AG04450 (cell line): ENCODE results near the gene MYO1F. TPM values are rescaled to one million over a fixed set of nuclear protein-coding genes. Genes with fewer than 3 reads are reported as not detected.

ENCODE experiments used
- CTCF ChIA-PET: fragments of 300-600, 350-600 bp; formaldehyde crosslinking; extraction: SDS; loops from one replicate; lab custom pipeline; 2022; ENCODE audit warnings: antibody characterized with exemption, inconsistent platforms; lab: Charles Lee
- POLR2A ChIA-PET: fragments of 350-600 bp; formaldehyde crosslinking; extraction: SDS; loops from one replicate; lab custom pipeline; 2021; ENCODE audit warnings: antibody characterized with exemption, inconsistent platforms; lab: Yijun Ruan, JAX
- DNase-seq: peaks from one replicate; pipeline ENCODE4 v3.0.0-alpha.2; 2011; ENCODE audit warnings: low read depth, low spot score
- H3K27ac ChIP-seq: one replicate; pipeline ENCODE4 v1.5.1; 2012; ENCODE audit warnings: low read depth, low read length, control low read depth
- H3K27me3 ChIP-seq: one replicate; pipeline ENCODE4 v1.6.0; 2012; ENCODE audit warnings: low read length; ENCODE audit not compliant: control insufficient read depth, insufficient read depth
- H3K4me3 ChIP-seq: 2 replicates; pipeline ENCODE4 v1.5.1; 2011; ENCODE audit warnings: mild to moderate bottlenecking, low read depth, low read length, control low read depth
- H3K9me3 ChIP-seq: 2 replicates; pipeline ENCODE4 v1.5.1; 2012; ENCODE audit warnings: low read length; ENCODE audit not compliant: control insufficient read depth, insufficient read depth
- polyA plus RNA-seq: library from polyadenylated mRNA; depleted of rRNA; stranded (reverse); fragments of >200 nt; gene quantifications from 2 replicates; pipeline ENCODE4 v1.2.3, GENCODE V29; 2011
- TF ChIP-seq, protein P1 (sequence below): IDR thresholded peaks from 2 replicates; pipeline ENCODE4 v1.5.1; 2011; ENCODE audit warnings: low read depth, low read length, control low read depth, inconsistent platforms

Gene MYO1F
- polyA plus RNA-seq, 1 experiment: 0.10 TPM

DNA sequence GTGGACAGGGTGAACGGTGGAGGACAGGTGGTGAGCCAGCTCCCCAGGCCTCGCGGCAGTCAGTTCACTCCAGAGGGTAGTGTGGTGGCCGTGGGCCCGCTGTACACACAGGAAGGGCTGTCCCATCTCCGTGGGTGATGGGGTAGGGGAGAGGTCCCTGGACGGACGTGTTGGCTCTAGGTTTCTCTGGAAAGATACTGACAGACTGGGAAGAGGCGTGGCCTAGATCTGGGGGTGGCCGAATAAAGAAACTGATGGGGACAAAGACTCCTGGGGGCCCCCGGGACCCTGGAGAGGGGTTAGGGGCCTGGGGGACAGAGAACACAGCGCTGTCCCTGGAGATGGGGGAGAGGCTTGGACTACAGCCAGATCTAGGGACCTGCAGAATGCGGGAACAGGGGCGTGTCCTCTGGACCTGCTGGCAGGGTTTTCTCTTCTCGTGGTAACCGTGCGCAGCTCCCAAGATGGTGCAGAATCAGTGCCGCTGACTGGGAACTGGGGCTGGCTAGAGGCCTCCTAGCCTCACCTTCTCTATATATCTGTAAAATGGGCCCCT is 70.8 kb downstream of the MYO1F start:
- POLR2A ChIA-PET: interaction anchor here (0.5 to 1.5 kb wide), 3 partner anchors 8 to 11 kb away, joined by 3 to 5 read pairs (median 5); partner anchors contain the start of gene ZNF414
- Histone ChIP-seq H3K4me3 (peak overlapping the region; percentile 61), H3K27ac (no peak overlapping the region), H3K9me3 (no peaks in the 10 kb centered on the region; the same call in 1 of the 2 replicates), H3K27me3 (no peaks in the 10 kb centered on the region)
- no peak for DNase-seq
- CTCF ChIA-PET: interaction anchor here (0.6 to 3.1 kb wide), 8 partner anchors 11 to 152 kb away, joined by 3 to 22 read pairs (median 6); partner anchors contain the start of gene MARCHF2
- TF ChIP-seq, protein P1, sequence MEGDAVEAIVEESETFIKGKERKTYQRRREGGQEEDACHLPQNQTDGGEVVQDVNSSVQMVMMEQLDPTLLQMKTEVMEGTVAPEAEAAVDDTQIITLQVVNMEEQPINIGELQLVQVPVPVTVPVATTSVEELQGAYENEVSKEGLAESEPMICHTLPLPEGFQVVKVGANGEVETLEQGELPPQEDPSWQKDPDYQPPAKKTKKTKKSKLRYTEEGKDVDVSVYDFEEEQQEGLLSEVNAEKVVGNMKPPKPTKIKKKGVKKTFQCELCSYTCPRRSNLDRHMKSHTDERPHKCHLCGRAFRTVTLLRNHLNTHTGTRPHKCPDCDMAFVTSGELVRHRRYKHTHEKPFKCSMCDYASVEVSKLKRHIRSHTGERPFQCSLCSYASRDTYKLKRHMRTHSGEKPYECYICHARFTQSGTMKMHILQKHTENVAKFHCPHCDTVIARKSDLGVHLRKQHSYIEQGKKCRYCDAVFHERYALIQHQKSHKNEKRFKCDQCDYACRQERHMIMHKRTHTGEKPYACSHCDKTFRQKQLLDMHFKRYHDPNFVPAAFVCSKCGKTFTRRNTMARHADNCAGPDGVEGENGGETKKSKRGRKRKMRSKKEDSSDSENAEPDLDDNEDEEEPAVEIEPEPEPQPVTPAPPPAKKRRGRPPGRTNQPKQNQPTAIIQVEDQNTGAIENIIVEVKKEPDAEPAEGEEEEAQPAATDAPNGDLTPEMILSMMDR: no peak

DNA sequence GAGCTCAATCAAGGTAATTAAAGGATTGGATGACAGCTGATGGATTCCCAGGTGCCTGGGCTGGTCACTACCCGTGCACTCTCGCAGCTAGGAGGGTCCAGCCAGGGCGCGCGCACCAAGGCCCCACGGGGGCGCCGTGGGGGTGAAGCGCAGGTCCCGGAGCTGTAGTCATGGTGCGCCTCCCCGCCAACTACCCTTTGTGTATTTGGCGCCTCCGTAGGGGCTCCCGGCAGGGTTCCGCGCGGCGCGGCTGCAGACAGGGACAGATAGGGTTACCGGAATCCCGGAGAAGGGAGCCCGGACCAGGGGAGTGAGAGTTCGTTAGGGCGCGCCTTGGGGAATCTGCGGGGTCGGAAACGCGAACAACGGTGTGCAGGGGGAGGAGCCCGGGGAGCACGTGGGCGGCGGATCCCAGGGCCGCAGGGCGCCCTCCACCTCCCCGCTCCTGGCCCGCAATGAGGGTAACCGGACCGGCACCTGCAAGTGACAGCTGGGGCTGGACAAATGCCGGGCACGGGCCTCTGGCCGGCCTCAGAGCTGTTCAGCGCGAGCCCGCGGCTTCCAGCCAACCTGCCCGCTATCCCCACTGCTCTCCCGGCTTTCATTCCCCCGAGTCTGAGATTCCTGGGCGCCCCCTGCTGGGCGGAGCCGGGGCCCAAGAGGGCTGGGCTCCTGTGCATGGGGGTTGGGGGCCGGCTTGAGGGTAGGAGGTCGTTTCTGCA is 71.4 kb downstream of the MYO1F start:
- H3K27me3 ChIP-seq: no peaks in the 10 kb centered on the region
- ChIA-PET CTCF (interaction anchor here (0.6 to 3.1 kb wide), 16 partner anchors 8 to 153 kb away, joined by 3 to 22 read pairs (median 5); partner anchors contain the start of genes MARCHF2 and ZNF414), POLR2A (interaction anchor here (0.5 to 1.5 kb wide), 5 partner anchors 8 to 89 kb away, joined by 3 to 5 read pairs (median 3); partner anchors contain the start of gene ZNF414)
- peak; percentile 18 for DNase-seq
- H3K27ac ChIP-seq: no peak overlapping the region
- H3K4me3 ChIP-seq: peak overlapping the region; percentile 61
- TF ChIP-seq, protein P1: peak; percentile 92
- H3K9me3 ChIP-seq: no peaks in the 10 kb centered on the region; the same call in 1 of the 2 replicates

DNA sequence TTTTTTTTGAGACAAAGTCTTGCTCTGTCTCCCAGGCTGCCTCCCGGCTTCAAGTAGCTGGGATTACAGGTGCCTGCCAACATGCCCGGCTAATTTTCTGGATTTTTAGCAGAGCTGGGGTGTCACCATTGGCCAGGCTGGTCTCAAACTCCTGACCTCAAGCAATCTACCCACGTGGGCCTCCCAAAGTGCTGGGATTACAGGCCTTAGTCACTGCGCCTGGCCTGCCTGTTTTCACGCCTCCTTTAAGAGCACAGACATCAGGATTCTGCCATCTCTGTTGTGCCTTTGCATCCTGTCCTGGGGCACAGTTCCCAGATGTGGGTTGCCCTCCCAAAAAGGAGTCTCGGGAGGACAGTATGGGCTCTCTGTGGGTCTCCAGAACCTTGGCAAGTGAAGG is 72.3 kb downstream of the MYO1F start:
- Histone ChIP-seq H3K27ac (no peak overlapping the region), H3K27me3 (no peaks in the 10 kb centered on the region), H3K4me3 (no peak overlapping the region), H3K9me3 (no peaks in the 10 kb centered on the region; the same call in 1 of the 2 replicates)
- ChIA-PET CTCF (interaction anchor here (1.1 to 3.1 kb wide), 10 partner anchors 9 to 153 kb away, joined by 4 to 22 read pairs (median 6); partner anchors contain the start of genes MARCHF2 and ZNF414), POLR2A (interaction anchor here (1.5 kb wide), 1 partner anchor 9 kb away, joined by 5 read pairs; the partner anchor contains the start of gene ZNF414)
- TF ChIP-seq, protein P1: no peak
- no peak for DNase-seq

DNA sequence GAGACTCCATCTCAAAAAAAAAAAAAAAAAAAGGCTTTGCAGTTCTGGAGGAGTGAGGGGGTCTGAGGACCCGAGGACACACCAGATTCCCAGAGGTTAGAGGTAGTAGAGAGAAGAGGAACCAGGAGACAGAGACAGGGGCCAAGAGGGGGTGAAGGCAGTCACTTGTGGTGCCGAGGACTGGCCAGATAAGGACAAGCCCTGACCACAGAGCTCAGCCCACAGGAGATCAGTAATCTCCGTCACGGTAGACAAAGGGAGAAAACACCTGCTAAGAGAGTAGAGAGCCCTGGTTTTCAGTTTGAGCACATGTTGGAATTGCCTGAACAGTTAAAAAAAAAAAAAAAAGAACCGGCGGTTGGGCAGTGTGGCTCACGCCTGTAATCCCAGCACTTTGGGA is 73.1 kb downstream of the MYO1F start:
- DNase-seq: no peak
- ChIA-PET CTCF (interaction anchor here (0.6 kb wide), 1 partner anchor 150 kb away, joined by 3 read pairs; no protein-coding TSS in a partner anchor), POLR2A (no interaction called here)
- H3K9me3 ChIP-seq: no peaks in the 10 kb centered on the region; the same call in 1 of the 2 replicates
- TF ChIP-seq, protein P1: no peak
- H3K27ac ChIP-seq: no peak overlapping the region
- no peaks in the 10 kb centered on the region for H3K27me3 ChIP-seq
- H3K4me3 ChIP-seq: no peak overlapping the region
